ENCODE measurements around the gene EVC2.

The EVC2 gene

DNA sequence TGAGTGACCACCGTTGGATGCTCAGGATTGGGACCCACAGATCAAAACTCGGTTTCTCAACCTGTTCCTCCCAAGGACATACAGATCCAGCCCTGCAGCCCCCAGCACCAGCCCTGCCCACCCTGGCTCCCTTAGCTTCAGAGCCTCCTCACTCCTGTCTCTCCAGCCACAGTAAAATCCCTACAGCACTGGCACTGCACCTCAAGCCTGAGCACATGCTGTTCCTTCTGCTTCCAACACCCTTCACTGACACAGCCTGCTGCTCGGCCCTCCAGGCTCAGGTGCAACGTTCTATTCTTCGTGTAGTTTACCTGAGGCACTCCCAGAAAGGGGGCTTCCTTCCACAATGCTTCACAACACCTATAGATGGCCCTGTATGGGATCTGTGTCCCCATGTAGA is 163.6 kb downstream of the EVC2 start:
- H3K27me3 Mint-ChIP-seq = no peaks in the 10 kb centered on the region
- H3K27ac Mint-ChIP-seq = no peak overlapping the region
- no peak for DNase-seq
- no peak overlapping the region for H3K4me3 Mint-ChIP-seq
- no peaks in the 10 kb centered on the region for H3K36me3 Mint-ChIP-seq (ENCODE audit: low read depth)
- peaks cover 4% of the 10 kb centered on the region for H3K9me3 Mint-ChIP-seq
- H3K4me1 Mint-ChIP-seq (ENCODE audit: low read depth) = no peaks in the 10 kb centered on the region

- no peaks in the 10 kb centered on the region for H3K36me3 Mint-ChIP-seq (ENCODE audit: low read depth)
- no peak for DNase-seq
- H3K4me1 Mint-ChIP-seq (ENCODE audit: low read depth) = no peaks in the 10 kb centered on the region
- H3K9me3 Mint-ChIP-seq = no peaks in the 10 kb centered on the region
- no peak overlapping the region for H3K27ac Mint-ChIP-seq
- H3K4me3 Mint-ChIP-seq = no peak overlapping the region
- no peaks in the 10 kb centered on the region for H3K27me3 Mint-ChIP-seq
Measured at GRCh38 chr4:5543681-5544080, 164.7 kb downstream of the EVC2 start.

DNA sequence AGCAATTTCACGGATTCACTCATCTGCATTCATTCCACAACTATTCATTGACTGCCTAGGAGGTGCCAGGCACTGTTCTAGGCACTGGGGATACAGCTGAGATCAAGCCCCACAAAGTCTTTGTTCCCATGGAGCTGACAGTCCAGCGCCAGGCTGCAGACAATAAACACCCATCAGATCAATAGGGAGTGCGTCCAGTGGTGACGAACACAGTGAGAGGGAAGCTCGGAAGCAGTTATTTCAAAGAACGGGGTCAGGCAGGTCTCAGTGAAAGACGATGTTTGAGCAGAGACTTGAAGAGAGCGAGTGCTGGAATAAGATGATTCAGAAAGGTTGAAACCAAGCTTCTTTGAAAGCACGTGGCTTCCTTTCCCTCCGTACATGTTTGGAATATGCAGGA is 167.2 kb downstream of the EVC2 start:
- H3K27ac Mint-ChIP-seq = no peak overlapping the region
- H3K4me3 Mint-ChIP-seq = no peak overlapping the region
- no peak for DNase-seq
- no peaks in the 10 kb centered on the region for H3K36me3 Mint-ChIP-seq (ENCODE audit: low read depth)
- H3K27me3 Mint-ChIP-seq = no peaks in the 10 kb centered on the region
- H3K9me3 Mint-ChIP-seq = no peaks in the 10 kb centered on the region
- no peaks in the 10 kb centered on the region for H3K4me1 Mint-ChIP-seq (ENCODE audit: low read depth)

DNA sequence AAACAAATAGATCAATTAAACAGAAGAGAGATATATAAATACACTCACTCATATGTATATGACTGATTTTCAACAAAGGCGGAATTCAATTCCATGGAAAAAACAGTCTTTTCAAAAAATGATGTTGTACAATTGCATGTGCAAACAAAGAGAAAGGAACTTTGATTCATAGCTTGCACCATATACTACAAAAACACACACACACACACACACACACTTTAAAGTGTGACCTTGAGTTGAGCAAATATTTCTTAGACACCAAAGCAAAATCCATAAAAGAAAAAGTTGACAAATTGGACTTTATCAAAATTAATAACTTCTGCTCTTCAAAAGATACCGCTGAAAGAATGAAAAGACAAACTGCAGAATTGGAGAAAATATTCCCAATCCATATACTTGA is 168.8 kb downstream of the EVC2 start:
- Mint-ChIP-seq H3K4me3 (no peak overlapping the region), H3K27ac (no peak overlapping the region), H3K4me1 (ENCODE audit: low read depth) (no peaks in the 10 kb centered on the region), H3K27me3 (no peaks in the 10 kb centered on the region), H3K36me3 (ENCODE audit: low read depth) (no peaks in the 10 kb centered on the region), H3K9me3 (peaks cover 10% of the 10 kb centered on the region)
- DNase-seq = no peak

- Mint-ChIP-seq H3K27ac (no peak overlapping the region), H3K36me3 (ENCODE audit: low read depth) (no peaks in the 10 kb centered on the region), H3K4me1 (ENCODE audit: low read depth) (no peaks in the 10 kb centered on the region), H3K4me3 (no peak overlapping the region), H3K9me3 (peaks cover 16% of the 10 kb centered on the region), H3K27me3 (no peaks in the 10 kb centered on the region)
- DNase-seq = no peak
Measured at GRCh38 chr4:5532100-5532499, 176.3 kb downstream of the EVC2 start.

DNA sequence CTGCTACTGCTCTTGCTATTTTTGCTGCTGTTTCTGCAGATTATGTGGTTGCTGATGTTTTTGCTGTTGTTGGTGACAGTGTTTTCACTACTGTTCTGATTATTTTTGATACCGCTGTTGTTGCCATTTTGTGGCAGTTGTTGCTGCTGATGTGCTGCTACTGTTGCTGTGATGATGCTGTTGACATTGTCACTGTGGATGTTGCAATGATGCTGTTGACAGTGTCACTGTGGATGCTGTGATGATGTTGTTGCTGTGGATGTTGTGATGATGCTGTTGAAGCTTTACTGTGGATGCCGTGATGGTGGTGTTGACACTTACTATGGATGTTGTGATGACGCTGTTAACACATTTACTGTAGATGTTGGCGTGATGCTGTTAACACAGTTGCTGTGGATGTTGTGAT is 180.3 kb downstream of the EVC2 start:
- Mint-ChIP-seq H3K27ac (no peak overlapping the region), H3K36me3 (ENCODE audit: low read depth) (no peaks in the 10 kb centered on the region), H3K27me3 (no peaks in the 10 kb centered on the region), H3K4me1 (ENCODE audit: low read depth) (no peaks in the 10 kb centered on the region), H3K4me3 (no peak overlapping the region), H3K9me3 (peaks cover 2% of the 10 kb centered on the region)
- DNase-seq = no peak

GRCh38 chr4:5527211-5527610 is 181.1 kb downstream of the EVC2 start:
- no peaks in the 10 kb centered on the region for H3K9me3 Mint-ChIP-seq
- H3K4me3 Mint-ChIP-seq = no peak overlapping the region
- no peak overlapping the region for H3K27ac Mint-ChIP-seq
- no peak for DNase-seq
- H3K36me3 Mint-ChIP-seq (ENCODE audit: low read depth) = no peaks in the 10 kb centered on the region
- no peaks in the 10 kb centered on the region for H3K27me3 Mint-ChIP-seq
- H3K4me1 Mint-ChIP-seq (ENCODE audit: low read depth) = no peaks in the 10 kb centered on the region

DNA sequence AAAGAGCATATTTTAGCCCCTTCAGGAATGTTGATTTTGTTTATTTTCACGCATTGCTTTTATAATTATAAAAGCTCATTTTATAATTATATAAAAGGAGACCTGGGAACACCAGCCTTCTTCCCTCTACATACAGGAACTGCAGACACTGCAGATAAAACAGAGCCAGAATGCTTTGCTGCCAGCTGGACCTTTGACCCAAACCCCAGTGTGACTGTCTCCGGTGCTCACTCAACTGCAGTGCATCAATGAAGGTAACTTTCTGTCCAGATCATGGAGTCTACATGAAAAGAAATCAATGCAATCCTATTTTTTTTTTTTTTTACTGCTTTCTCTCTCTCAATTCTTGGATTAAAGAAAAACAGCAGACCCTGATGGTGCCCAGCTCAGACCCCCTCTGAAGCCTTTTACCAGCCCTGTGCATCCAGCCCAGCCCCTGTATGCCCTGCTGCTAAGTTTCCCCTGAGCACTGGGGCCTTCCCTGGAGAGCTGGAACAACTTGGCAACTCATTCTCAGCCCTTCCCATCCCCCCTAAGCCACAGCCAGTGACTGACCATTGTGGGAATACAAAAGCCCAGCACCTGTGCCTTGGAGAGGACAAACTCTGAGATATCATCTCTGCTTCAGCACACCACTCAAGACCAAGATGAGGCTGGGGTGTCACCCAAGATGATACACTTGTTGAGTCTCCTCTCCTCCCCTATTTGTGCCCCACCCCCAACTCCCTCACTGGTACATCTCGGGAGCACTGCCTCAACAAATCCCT is 182.1 kb downstream of the EVC2 start:
- Mint-ChIP-seq H3K4me1 (ENCODE audit: low read depth) (no peaks in the 10 kb centered on the region), H3K36me3 (ENCODE audit: low read depth) (no peaks in the 10 kb centered on the region), H3K4me3 (no peak overlapping the region), H3K27me3 (no peaks in the 10 kb centered on the region), H3K27ac (no peak overlapping the region), H3K9me3 (no peaks in the 10 kb centered on the region)
- DNase-seq = no peak

- Mint-ChIP-seq H3K27me3 (no peaks in the 10 kb centered on the region), H3K27ac (no peak overlapping the region), H3K4me1 (ENCODE audit: low read depth) (no peaks in the 10 kb centered on the region), H3K4me3 (no peak overlapping the region), H3K36me3 (ENCODE audit: low read depth) (no peaks in the 10 kb centered on the region), H3K9me3 (no peaks in the 10 kb centered on the region)
- no peak for DNase-seq
Measured at GRCh38 chr4:5524446-5525299, 183.7 kb downstream of the EVC2 start.

GRCh38 chr4:5517372-5517771 is 191.0 kb downstream of the EVC2 start:
- DNase-seq = no peak
- Mint-ChIP-seq H3K27ac (no peak overlapping the region), H3K9me3 (no peaks in the 10 kb centered on the region), H3K36me3 (ENCODE audit: low read depth) (no peaks in the 10 kb centered on the region), H3K4me3 (no peak overlapping the region), H3K4me1 (ENCODE audit: low read depth) (no peaks in the 10 kb centered on the region), H3K27me3 (no peaks in the 10 kb centered on the region)

- Mint-ChIP-seq H3K9me3 (no peaks in the 10 kb centered on the region), H3K4me3 (no peak overlapping the region), H3K27ac (no peak overlapping the region), H3K4me1 (ENCODE audit: low read depth) (no peaks in the 10 kb centered on the region), H3K36me3 (ENCODE audit: low read depth) (no peaks in the 10 kb centered on the region), H3K27me3 (no peaks in the 10 kb centered on the region)
- DNase-seq = no peak
Measured at GRCh38 chr4:5515646-5516045, 192.7 kb downstream of the EVC2 start.
